HFF-Myc (cell line): ENCODE measurements around the gene LDHD.

ENCODE experiments used
- DNase-seq: peaks from one replicate; pipeline ENCODE4 v3.0.0-alpha.2; 2011; ENCODE audit warnings: low read depth; ENCODE audit errors: extremely low read depth
- H3K4me3 ChIP-seq: replicated peaks from 2 replicates; pipeline ENCODE4 v1.5.1; 2011; ENCODE audit warnings: low read depth, mild to moderate bottlenecking, control low read depth, low read length
- CTCF ChIP-seq: IDR thresholded peaks from 2 replicates; pipeline ENCODE4 v1.5.1; 2012; ENCODE audit warnings: mild to moderate bottlenecking, low read depth, low read length, control low read depth; ENCODE audit errors: missing control alignments

LDHD gene

DNA sequence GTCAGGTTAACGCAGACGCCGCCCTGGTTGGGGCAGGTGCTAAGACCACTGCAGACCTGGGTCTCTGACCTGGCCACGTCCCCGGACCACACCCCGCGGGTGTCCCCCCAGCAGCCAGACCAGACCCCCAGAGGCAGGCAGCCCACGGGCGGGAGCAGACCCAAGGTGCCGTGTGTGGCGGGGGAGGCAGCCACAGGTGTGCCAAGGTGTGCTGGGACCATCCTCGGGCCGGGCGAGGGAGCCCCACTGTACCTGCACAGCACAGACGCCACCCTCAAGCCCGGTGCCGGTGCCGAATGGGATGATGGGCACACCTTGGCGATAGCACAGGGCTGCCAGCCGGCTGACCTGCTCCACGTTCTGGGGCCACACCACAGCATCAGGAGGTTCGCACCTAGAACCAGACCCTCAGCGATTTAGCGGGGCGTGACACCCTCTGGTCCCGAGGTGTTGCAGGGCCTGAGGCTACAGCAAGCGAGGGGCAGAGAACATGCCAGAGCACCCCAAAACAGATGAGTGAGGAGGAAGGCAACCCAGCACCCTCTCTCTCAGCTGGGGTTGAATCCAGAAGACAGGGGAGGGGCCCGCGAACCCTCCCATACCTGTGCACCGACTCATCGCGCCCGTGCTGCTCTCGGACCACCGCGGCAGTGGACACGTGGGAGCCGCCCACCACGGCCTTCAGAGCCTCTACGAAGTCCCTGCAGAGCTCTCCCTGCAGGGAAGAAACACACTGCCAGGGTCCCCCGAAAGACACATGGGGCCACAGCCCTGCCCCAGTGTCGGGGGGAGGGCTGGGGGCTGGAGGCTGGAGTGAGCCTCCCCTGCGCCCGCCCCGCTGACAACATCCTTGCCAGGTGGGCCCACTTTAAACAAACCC is 1.4 kb downstream of the LDHD start:
- no peak for DNase-seq
- H3K4me3 ChIP-seq = no peak overlapping the region
- no peak for TF ChIP-seq CTCF

GRCh38 chr16:75114179-75114945 is 2.2 kb downstream of the LDHD start:
- no peak for TF ChIP-seq CTCF
- H3K4me3 ChIP-seq = no peak overlapping the region
- no peak for DNase-seq

DNA sequence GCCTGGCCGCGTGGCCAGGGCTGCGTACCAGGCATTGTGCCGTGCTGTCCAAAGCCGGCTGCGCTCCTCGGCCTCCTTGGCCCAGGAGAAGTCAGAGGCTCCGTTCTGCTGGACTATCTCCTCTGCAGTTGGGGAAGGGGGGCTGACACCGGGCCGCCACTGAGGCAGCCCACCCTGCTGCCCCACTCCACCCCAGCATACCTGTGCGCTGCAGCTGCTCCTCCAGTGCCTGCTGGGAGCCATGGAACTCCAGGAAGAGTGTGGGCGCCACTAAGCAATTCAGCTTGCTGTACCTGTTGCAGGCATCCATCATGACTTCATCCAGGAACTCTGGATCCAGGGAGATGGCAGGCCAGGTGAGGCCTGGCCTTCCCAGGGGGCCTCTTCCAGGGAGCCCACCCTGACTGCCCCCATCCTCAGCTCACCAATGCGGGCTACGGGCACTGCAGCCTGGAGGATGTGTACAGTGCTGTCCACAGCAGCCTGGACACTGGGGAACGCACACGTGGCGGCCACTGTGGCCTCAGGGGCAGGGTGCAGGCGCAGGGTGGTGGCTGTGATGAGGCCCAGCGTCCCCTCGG is 2.9 kb downstream of the LDHD start:
- no peak for TF ChIP-seq CTCF
- H3K4me3 ChIP-seq = no peak overlapping the region
- no peak for DNase-seq

GRCh38 chr16:75112734-75113491 is 3.7 kb downstream of the LDHD start:
- no peak for TF ChIP-seq CTCF
- no peak overlapping the region for H3K4me3 ChIP-seq
- no peak for DNase-seq

GRCh38 chr16:75111961-75112733 is 4.4 kb downstream of the LDHD start:
- no peak for DNase-seq
- no peak overlapping the region for H3K4me3 ChIP-seq
- TF ChIP-seq CTCF = no peak

- H3K4me3 ChIP-seq = no peak overlapping the region
- TF ChIP-seq CTCF = no peak
- DNase-seq = no peak
Observed at GRCh38 chr16:75111514-75111940, 5.1 kb downstream of the LDHD start.
